T-helper 1 cell treated with Interleukin-12 subunit alpha and Interleukin-12 subunit beta and Interleukin-4 antibody, amounts not matched to agents 30 μg/mL and 1 μg/mL, for 36 hours (primary cell): ENCODE data around the gene SELENOT.

ENCODE experiments used
- H3K27ac Mint-ChIP-seq: one replicate; pipeline ENCODE4 v1.8.0; 2021; ENCODE audit warnings: mild to moderate bottlenecking, mixed read lengths
- H3K27me3 Mint-ChIP-seq: one replicate; pipeline ENCODE4 v1.8.0; 2021; ENCODE audit warnings: low read depth, mixed read lengths
- H3K36me3 Mint-ChIP-seq: one replicate; pipeline ENCODE4 v1.8.0; 2021; ENCODE audit warnings: low read depth, mixed read lengths
- H3K4me1 Mint-ChIP-seq: one replicate; pipeline ENCODE4 v1.8.0; 2021; ENCODE audit warnings: low read depth, mixed read lengths
- H3K4me3 Mint-ChIP-seq: one replicate; pipeline ENCODE4 v1.8.0; 2021; ENCODE audit warnings: mild to moderate bottlenecking, moderate library complexity, mixed read lengths
- H3K9me3 Mint-ChIP-seq: one replicate; pipeline ENCODE4 v1.8.0; 2021; ENCODE audit warnings: mixed read lengths

Gene SELENOT

DNA sequence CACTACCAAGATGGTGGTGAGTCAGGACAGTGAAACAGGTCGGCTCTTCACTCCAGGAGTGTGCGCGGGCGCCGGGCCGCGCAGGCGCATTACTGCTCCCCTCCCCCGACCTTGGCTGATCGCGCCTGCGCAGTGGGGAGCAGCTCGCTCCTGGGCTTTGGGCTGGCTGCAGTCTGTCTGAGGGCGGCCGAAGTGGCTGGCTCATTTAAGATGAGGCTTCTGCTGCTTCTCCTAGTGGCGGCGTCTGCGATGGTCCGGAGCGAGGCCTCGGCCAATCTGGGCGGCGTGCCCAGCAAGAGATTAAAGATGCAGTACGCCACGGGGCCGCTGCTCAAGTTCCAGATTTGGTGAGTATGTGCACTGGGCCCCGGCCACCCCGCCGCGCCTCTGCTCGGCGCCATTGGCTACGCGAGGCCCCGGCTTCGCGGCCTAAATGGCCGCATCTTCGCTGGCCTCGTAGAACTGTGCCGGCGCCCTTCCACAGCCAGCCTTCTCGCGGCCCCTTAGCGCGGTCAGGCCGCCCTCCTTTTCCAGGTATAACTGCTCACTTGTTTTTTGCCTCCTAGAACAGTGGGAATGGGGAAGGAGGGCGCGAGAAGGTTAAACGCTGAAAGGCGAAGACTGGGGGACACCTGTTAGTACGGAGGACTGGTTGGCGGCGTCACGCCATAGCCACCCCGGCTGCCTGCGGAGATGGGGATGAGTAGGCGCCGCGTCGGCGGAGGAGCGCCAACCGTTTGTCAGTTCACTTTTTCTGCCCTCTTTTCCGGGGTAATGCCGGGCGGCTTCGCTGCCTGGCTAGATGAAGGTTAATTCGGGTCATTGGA is at the start of gene SELENOT:
Gene SELENOT, plus strand, starts transcription at position 169 of the 827 bp plus-strand sequence. Its CDS starts 42 bp downstream, at position 211.
- Mint-ChIP-seq H3K36me3 (peaks cover 36% of the 10 kb centered on the region), H3K27ac (peak within 1 kb of the TSS; percentile 96), H3K4me3 (peak within 1 kb of the TSS; percentile 95), H3K27me3 (no peaks in the 10 kb centered on the region), H3K9me3 (no peaks in the 10 kb centered on the region), H3K4me1 (peaks cover 62% of the 10 kb centered on the region)

DNA sequence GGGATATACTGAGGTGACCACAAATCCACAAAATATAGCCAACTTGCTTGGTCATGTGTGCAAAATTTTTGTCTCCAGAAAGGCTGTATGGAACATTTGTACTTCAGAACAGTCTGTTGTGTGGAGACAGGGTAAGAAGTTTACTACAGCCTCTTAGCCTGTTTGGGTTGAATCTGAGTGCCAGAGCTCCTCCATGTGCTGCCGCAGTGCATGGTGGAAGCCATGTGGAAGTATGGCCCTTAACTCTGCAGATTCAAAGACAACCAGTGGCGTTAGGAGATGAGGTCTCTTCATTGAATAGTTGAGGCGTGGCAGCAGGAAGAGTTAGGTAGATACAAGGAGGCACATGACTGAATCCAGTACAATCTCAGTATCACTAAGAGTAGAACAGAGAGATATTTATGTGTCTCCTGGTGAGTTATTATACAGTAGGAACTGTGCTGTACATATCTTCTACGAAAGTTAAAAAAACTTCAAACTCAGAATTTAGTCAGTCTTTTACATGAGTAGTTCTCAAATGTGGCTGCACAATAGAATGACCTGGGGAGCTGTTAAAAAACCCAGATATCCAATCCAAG is 47.2 kb upstream of the SELENOT start:
- H3K9me3 Mint-ChIP-seq: no peaks in the 10 kb centered on the region
- no peak overlapping the region for H3K4me3 Mint-ChIP-seq
- H3K27me3 Mint-ChIP-seq: no peaks in the 10 kb centered on the region
- no peak overlapping the region for H3K27ac Mint-ChIP-seq
- peaks cover 31% of the 10 kb centered on the region for H3K36me3 Mint-ChIP-seq
- peaks cover 26% of the 10 kb centered on the region for H3K4me1 Mint-ChIP-seq

DNA sequence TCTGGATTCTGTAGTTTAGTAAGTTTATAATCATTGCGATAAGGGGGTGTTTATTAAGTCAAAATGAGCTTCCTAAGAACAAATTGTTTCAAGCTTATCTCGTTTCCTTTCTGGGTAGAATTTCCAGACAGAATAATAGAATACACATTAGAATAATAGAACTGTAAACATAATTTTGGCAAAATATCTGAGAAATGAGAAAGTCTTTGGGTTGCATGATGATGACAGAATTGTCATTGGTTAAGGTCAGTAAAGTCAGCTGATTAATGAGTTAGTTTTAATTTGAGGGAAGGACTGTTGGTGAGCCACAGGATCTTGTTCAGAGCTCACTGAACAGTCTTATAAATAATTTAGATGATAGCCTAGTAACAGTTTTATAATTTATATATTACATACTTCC is 46.3 kb upstream of the SELENOT start:
- peaks cover 23% of the 10 kb centered on the region for H3K4me1 Mint-ChIP-seq
- H3K4me3 Mint-ChIP-seq: no peak overlapping the region
- no peaks in the 10 kb centered on the region for H3K9me3 Mint-ChIP-seq
- H3K27me3 Mint-ChIP-seq: no peaks in the 10 kb centered on the region
- H3K36me3 Mint-ChIP-seq: peaks cover 28% of the 10 kb centered on the region
- no peak overlapping the region for H3K27ac Mint-ChIP-seq

- Mint-ChIP-seq H3K27me3 (no peaks in the 10 kb centered on the region), H3K27ac (no peak overlapping the region), H3K9me3 (no peaks in the 10 kb centered on the region), H3K4me1 (peaks cover 23% of the 10 kb centered on the region), H3K36me3 (peaks cover 26% of the 10 kb centered on the region), H3K4me3 (no peak overlapping the region)
Measured at GRCh38 chr3:150557725-150558124, 45.4 kb upstream of the SELENOT start.

DNA sequence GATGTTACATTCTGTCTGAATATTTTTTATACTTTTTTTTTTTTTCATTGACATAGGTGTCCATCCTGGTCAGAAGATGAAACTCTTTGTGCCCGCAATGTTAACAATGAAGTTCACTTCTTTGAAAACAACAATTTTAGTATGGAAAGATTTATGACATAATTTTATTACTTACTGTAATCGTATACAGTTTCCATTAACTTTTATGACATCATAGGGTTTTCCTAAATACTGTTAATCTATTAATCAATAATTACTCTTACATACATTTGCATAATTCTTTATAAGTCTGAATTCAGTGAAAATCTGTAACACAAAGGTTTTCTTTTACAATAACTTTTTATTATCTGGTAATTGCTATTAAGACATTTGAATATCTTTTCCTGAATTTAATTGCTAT is 38.9 kb upstream of the SELENOT start:
- peaks cover 34% of the 10 kb centered on the region for H3K36me3 Mint-ChIP-seq

DNA sequence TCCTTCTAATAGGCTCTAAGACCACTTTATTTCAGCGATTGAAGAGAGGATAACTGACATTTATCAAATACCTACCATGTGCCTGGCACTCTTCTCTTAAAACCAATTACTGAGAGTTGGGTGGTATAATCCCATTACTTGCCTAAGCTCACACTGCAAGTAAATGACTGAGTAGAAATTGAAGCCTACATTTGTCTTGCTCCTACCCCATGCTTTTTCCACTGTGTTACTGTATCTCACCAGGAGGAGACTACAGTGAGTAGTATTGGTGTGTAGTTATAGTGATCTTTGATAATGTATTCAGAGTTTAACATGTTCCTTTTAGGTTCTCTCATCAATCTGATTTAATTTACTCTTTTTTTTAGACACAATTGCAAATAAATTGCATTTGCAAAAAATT is 35.8 kb upstream of the SELENOT start:
- H3K27me3 Mint-ChIP-seq: no peaks in the 10 kb centered on the region
- H3K4me3 Mint-ChIP-seq: no peak overlapping the region
- H3K27ac Mint-ChIP-seq: no peak overlapping the region
- H3K4me1 Mint-ChIP-seq: no peaks in the 10 kb centered on the region
- peaks cover 40% of the 10 kb centered on the region for H3K36me3 Mint-ChIP-seq
- H3K9me3 Mint-ChIP-seq: no peaks in the 10 kb centered on the region

More for the DNA sequence above, 38.9 kb upstream of the SELENOT start:
- Mint-ChIP-seq H3K27me3 (no peaks in the 10 kb centered on the region), H3K27ac (no peak overlapping the region), H3K9me3 (no peaks in the 10 kb centered on the region), H3K4me1 (no peaks in the 10 kb centered on the region), H3K4me3 (no peak overlapping the region)

DNA sequence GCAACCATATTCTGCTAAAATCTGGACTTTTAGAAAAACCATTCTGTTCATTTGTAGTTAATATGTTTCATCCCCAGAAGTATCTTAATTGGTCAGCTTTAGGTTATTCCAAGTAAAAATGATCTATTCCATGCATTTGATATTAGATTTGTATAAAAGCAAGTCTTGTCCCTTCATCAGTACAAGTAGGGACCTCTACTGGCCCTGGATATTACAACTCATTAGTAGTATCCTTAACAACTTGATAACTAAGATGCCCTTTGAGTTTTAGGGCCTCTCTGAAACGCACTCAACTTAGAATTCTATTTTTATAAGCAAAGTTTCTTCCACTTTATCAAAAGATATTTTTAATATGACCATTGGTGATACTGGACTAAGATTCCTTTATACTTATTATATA is 25.3 kb upstream of the SELENOT start:
- no peaks in the 10 kb centered on the region for H3K9me3 Mint-ChIP-seq
- H3K4me1 Mint-ChIP-seq: peaks cover 13% of the 10 kb centered on the region
- no peak overlapping the region for H3K4me3 Mint-ChIP-seq
- no peaks in the 10 kb centered on the region for H3K27me3 Mint-ChIP-seq
- no peak overlapping the region for H3K27ac Mint-ChIP-seq
- H3K36me3 Mint-ChIP-seq: peaks cover 39% of the 10 kb centered on the region

DNA sequence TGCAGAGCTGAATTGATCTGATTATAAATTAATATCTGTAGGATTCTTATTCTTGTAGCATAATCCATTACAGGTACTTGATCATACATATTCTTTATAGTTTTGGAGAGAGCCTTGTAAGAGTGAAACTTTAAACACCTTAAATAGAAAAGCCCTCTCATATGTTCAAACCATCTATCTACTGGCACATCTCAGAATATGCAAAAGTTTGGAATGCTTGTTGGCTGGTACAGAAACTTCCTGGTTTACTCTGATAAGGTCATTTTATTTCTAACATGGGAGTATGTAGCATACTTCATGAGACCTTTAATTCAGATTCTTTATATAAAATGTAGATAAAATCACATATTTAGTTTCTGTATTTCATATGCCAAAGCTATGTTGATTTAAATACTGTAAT is 21.9 kb upstream of the SELENOT start:
- H3K36me3 Mint-ChIP-seq: peaks cover 52% of the 10 kb centered on the region
- no peaks in the 10 kb centered on the region for H3K9me3 Mint-ChIP-seq
- H3K4me1 Mint-ChIP-seq: peaks cover 17% of the 10 kb centered on the region
- H3K27me3 Mint-ChIP-seq: no peaks in the 10 kb centered on the region
- no peak overlapping the region for H3K27ac Mint-ChIP-seq
- H3K4me3 Mint-ChIP-seq: no peak overlapping the region

DNA sequence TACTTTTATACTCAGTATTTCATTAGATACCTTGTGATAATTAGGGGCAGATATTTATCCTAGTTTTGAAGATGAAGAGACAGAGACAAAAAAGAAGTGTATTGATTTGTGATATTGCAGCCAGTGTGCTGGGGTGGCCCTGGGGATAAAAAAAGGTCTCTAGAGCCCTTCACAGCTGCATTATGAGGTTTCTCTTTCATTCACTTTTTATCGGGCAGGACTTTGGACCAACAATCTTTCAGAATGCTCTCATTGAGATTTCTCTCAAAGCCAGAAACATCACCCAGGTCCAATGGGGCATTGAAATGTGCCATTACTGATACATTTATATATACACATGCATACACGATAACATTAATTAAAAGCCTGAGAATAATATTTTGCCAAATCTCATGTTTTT is 20.5 kb upstream of the SELENOT start:
- no peaks in the 10 kb centered on the region for H3K27me3 Mint-ChIP-seq
- peaks cover 15% of the 10 kb centered on the region for H3K4me1 Mint-ChIP-seq
- no peaks in the 10 kb centered on the region for H3K9me3 Mint-ChIP-seq
- H3K4me3 Mint-ChIP-seq: no peak overlapping the region
- H3K27ac Mint-ChIP-seq: no peak overlapping the region
- peaks cover 37% of the 10 kb centered on the region for H3K36me3 Mint-ChIP-seq

DNA sequence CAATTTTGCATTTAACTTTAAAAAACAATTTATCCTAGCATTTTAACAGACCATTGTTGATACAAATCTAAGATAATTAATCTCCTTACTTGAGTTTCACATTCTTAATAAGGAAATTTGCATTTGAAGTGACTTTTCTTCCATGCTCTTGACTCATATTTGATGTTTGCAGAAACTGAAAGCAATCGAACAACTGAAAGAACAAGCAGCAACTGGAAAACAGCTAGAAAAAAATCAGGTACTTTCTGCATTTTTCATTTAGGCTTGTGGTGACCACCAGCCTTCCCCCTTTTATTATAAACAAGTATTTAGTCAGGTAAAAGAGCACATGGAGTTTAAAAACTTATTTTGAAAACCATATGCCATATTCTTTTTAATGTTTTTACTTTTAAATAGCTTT is 20.1 kb upstream of the SELENOT start:
- Mint-ChIP-seq H3K27me3 (no peaks in the 10 kb centered on the region), H3K4me3 (no peak overlapping the region), H3K36me3 (peaks cover 34% of the 10 kb centered on the region), H3K27ac (peak overlapping the region; percentile 63), H3K4me1 (peaks cover 14% of the 10 kb centered on the region), H3K9me3 (no peaks in the 10 kb centered on the region)

DNA sequence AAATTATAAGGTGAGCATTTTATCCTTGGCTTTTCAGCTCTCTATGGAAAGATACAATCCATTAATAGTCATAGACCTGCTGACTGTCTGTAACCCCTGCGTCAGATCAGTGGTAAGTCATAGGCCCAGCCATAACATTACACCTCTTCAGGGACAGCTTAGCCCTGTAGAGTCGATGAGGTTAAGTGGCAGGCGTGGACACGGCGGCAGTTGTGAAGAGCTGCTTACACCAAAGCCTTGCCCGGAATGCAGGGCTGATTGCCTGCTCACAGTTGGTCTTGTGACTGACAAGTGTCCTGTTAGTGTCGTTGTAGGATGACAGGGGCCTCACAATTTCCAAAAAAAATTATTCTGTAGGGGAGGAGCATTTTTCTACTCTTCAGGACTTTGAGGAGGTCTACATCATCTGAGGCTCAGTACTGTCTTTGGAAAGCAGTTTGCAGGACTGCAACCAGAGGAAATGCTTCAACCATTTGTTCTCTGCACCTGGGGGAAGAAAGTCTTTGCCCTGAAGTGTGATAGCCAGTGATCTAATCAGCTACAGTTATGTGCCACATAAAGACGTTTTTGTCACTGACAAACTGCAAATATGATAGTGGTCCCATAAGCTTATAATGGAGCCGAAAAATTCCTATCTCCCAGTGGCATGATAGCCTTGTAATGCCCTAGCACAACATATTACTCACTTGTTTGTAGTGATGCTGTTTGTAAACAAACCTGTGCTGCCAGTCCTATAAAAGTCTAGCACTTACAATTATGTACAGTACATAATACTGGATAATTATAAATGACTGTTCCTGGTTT is 14.9 kb upstream of the SELENOT start:
- peaks cover 15% of the 10 kb centered on the region for H3K36me3 Mint-ChIP-seq
- H3K4me1 Mint-ChIP-seq: peaks cover 17% of the 10 kb centered on the region
- no peaks in the 10 kb centered on the region for H3K9me3 Mint-ChIP-seq
- H3K27ac Mint-ChIP-seq: no peak overlapping the region
- H3K27me3 Mint-ChIP-seq: no peaks in the 10 kb centered on the region
- no peak overlapping the region for H3K4me3 Mint-ChIP-seq

- Mint-ChIP-seq H3K36me3 (peaks cover 12% of the 10 kb centered on the region), H3K9me3 (no peaks in the 10 kb centered on the region), H3K4me3 (peak overlapping the region; percentile 1), H3K4me1 (peaks cover 16% of the 10 kb centered on the region), H3K27ac (peak overlapping the region; percentile 1), H3K27me3 (no peaks in the 10 kb centered on the region)
Measured at GRCh38 chr3:150589759-150590158, 13.4 kb upstream of the SELENOT start.

DNA sequence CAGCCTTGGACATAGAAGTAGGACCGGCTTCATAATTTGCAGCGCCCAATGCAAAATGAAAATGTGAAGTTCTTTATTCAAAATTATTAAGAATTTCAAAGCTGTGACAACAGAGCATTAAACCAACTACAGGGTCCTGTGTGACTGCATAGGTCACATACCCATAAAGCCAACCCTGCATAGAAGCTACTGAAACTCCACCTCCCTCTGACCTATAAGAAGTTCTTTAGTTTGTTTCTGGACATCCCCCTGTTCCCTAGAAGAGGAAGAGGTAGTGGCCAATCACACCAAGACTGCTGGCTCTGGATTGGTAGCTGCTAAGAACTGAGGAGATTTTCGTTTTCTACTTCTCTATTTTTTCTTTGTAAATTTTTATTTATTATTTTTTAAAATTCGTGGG is 9.0 kb upstream of the SELENOT start:
- Mint-ChIP-seq H3K27ac (no peak overlapping the region), H3K27me3 (no peaks in the 10 kb centered on the region), H3K4me3 (no peak overlapping the region), H3K36me3 (no peaks in the 10 kb centered on the region), H3K4me1 (peaks cover 8% of the 10 kb centered on the region), H3K9me3 (no peaks in the 10 kb centered on the region)

DNA sequence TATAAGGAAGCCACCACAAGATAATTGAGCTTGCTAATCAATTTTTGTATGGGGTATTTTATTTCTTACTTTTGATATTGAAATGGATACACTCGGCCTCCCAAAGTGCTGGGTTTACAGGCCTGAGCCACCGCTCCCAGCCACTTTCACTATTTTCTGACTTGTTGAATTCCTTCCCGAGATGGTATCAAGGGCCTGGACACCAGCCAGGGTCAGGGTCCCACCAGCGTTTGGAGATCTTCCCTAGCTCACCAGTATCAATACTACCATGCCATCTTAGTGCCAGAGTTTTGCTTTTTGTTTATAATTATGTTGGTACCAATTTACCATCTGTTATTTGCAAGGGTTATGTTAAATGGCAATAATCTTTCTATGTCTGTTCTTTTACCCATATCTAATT is 5.5 kb upstream of the SELENOT start:
- no peaks in the 10 kb centered on the region for H3K9me3 Mint-ChIP-seq
- no peak overlapping the region for H3K4me3 Mint-ChIP-seq
- H3K4me1 Mint-ChIP-seq: peaks cover 27% of the 10 kb centered on the region
- peaks cover 11% of the 10 kb centered on the region for H3K36me3 Mint-ChIP-seq
- H3K27ac Mint-ChIP-seq: no peak overlapping the region
- no peaks in the 10 kb centered on the region for H3K27me3 Mint-ChIP-seq
